GM04503 (cell line): Measurements from ENCODE around the gene ATP8B1.

ENCODE experiments used
- DNase-seq: peaks from one replicate; pipeline ENCODE4 v3.0.0-alpha.2; 2012; ENCODE audit warnings: low read depth

The ATP8B1 gene

GRCh38 chr18:57792631-57793301 lies 10.3 kb downstream of the ATP8B1 start:
- no peak for DNase-seq

GRCh38 chr18:57791911-57792310 lies 11.2 kb downstream of the ATP8B1 start:
- no peak for DNase-seq

GRCh38 chr18:57791192-57791591 lies 11.9 kb downstream of the ATP8B1 start:
- DNase-seq = no peak

- DNase-seq = no peak
Measured at GRCh38 chr18:57790316-57790715, 12.8 kb downstream of the ATP8B1 start.

- DNase-seq = no peak
Measured at GRCh38 chr18:57789759-57790158, 13.4 kb downstream of the ATP8B1 start.

GRCh38 chr18:57789090-57789489 lies 14.0 kb downstream of the ATP8B1 start:
- DNase-seq = no peak

DNA sequence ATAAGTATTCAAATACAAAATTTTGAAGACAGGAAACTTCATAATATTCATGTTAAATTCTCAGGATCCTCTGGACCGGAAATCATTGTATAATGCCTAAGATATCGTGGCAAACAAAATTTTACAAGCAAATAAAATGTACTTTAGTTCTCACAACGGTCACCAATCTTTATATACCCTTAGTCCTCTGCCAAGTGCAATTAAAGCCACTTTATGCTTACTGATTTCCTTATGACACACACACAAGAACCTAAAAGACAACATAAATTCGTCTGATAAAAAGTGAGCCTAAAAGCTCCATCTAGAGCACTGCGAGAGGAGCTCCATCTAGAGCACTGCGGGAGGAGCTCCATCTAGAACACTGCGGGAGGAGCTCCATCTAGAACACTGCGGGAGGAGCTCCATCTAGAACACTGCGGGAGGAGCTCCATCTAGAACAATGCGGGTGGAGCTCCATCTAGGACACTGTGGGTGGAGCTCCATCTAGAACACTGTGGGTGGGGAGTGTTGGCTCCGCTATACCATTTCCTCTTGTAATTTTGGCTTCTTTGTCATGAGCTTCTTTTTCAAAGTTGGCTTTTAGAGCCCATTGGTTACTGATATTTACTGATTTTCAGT lies 15.9 kb downstream of the ATP8B1 start:
- DNase-seq = no peak

GRCh38 chr18:57785751-57786437 lies 17.2 kb downstream of the ATP8B1 start:
- DNase-seq = no peak

DNA sequence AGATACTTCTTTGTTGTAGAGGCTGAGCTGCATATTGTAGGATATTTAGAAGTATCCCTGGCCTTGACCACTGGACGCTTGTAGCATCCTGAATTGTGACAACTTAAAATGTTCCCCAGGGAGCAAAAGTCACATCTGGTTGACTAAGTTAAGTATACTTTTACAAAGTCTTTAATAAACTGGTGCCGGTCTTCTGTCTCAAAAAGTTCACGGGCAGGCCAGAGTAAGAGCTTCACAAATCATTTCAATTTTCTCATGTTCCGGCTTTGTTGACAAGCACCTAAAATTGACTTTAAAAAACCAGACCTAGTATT lies 18.4 kb downstream of the ATP8B1 start:
- no peak for DNase-seq

- DNase-seq = no peak
Measured at GRCh38 chr18:57784034-57784800, 18.9 kb downstream of the ATP8B1 start.

GRCh38 chr18:57782049-57782448 lies 21.1 kb downstream of the ATP8B1 start:
- DNase-seq = no peak

GRCh38 chr18:57780706-57781347 lies 22.3 kb downstream of the ATP8B1 start:
- DNase-seq = no peak

GRCh38 chr18:57780318-57780705 lies 22.8 kb downstream of the ATP8B1 start:
- no peak for DNase-seq

DNA sequence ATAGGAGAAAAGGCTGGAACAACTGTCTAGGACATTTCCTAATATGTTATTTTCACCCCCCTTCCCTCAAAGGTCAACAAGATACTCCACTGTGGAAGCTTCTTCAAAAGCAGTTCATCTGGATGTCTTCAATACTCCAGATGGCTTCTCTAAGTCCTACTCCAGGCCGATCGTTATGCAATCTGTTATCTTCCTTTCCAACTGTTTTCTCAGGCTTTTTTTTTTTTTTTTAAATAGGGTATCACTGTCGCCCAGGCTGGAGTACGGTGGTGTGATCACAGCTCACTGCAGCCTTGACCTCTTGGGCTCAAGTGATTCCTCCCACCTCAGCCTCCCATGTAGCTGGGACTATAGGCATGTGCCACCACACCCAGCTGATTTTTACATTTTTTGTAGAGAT lies 26.3 kb downstream of the ATP8B1 start:
- DNase-seq = no peak

- no peak for DNase-seq
Measured at GRCh38 chr18:57776354-57776753, 26.8 kb downstream of the ATP8B1 start.

- no peak for DNase-seq
Measured at GRCh38 chr18:57775937-57776336, 27.2 kb downstream of the ATP8B1 start.

DNA sequence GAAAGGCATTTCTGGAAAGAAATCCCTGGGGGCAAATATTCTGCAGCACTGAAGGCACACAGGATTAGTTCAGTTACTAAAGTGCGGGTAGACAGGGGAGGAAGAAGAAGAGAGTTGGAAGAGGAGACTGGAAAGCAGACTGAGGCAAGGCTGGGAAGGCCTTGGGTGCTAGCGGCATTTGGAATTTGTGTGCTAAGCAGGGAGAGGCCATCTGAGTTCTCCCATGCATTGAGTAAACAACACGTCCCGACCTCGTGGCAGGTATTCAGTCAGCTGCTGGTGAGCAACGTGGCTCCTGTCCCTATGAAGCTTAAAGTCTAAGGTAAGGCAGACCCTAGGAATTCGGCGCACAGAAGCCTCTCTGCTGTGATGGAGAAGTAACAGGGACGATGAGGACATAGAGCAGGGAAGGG lies 30.7 kb downstream of the ATP8B1 start:
- DNase-seq = no peak

GRCh38 chr18:57771626-57772025 lies 31.5 kb downstream of the ATP8B1 start:
- no peak for DNase-seq

DNA sequence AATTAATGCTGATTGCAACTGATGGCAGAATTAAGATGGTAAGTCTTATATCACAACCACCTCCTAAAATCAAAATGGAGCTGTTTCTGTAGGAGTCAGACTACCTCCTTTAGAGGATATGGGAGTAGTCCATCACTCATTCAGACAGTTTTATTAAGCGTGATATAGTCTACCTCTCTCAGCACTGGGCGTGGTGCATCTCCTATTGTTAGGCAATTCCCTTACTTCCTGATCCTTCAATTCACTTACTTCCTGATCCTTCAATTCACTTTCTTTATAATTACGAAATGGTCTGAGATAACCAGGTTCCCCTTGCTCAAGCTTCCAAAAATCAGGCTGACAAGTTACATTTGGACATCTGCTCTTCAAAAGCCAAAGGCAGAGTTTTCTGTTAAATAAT lies 31.9 kb downstream of the ATP8B1 start:
- no peak for DNase-seq

DNA sequence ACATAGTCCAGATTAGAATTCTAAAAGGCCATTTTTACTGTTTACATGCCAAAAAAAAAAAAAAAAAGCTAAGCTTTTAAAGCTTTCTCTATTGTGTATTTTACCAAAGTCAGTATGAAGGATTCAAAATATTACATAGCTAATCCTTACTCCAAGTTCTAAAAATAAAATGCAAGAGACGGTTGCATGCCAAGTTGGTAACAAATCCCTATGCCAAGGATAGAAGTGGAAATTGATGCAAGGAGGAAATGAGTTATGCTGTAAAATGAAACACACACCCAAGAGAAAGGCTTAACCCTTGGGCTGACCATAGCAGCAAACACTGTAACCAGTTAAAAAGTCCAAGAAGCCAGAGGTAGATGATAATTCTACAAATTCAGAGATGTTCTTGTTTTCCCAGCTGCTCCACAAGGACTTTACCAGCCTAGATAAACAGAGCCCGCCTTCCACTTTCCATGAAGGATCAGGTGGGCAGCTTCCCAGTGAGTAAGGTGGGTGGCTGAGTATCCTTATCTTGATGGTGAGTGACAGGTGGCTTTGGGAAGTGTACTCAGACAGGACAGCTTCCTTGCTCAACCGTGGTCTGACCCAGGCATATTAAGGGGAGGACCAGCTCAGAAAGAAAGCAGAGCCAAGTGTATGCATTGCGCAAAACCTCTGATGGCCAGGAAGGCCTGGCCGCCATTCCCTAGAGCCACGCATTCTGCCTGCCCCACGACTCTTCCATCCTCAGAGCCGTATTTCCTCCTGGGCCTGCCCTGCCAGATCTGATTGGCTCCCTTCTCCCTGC lies 34.4 kb downstream of the ATP8B1 start:
- DNase-seq = peak; percentile 51

DNA sequence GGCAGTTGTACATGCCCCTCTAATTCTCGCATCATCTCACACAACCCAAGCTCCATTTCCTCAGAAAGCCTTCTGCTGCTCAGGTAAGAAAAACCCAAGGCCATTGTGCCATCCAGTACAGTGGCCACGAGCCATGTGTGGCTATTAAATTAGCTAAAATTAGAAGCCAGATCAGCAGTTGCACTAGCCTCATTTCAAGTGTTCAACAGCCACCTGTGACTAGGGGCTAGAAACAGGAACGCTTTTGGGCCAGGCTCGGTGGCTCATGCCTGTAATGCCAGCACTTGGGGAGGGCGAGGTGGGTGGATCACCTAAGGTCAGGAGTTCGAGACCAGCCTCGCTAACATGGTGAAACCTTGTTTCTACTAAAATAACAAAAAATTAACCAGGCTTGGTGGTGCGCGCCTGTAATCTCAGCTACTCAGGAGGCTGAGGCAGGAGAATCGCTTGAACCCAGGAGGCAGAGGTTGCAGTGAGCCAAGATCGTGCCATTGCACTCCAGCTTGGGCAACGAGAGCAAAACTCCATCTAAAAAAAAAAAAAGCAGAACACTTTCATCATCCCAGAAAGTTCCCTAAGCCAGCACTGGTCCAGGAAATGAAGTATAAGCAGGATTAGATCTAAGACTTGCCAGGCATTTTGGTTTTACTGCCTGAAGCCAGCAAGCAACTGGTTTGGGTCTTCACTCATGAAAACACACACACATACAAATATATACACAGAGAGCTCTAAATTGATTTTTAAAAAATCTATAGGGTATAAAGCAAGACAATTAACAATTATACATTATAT lies 35.7 kb downstream of the ATP8B1 start:
- no peak for DNase-seq
